Measurements from ENCODE around the gene HNRNPAB.
"Not testable (repeated sequence)": the region's sequence is repeated elsewhere in the genome, so short reads cannot be mapped to it uniquely, and the experiment has no call there.

Gene HNRNPAB

DNA sequence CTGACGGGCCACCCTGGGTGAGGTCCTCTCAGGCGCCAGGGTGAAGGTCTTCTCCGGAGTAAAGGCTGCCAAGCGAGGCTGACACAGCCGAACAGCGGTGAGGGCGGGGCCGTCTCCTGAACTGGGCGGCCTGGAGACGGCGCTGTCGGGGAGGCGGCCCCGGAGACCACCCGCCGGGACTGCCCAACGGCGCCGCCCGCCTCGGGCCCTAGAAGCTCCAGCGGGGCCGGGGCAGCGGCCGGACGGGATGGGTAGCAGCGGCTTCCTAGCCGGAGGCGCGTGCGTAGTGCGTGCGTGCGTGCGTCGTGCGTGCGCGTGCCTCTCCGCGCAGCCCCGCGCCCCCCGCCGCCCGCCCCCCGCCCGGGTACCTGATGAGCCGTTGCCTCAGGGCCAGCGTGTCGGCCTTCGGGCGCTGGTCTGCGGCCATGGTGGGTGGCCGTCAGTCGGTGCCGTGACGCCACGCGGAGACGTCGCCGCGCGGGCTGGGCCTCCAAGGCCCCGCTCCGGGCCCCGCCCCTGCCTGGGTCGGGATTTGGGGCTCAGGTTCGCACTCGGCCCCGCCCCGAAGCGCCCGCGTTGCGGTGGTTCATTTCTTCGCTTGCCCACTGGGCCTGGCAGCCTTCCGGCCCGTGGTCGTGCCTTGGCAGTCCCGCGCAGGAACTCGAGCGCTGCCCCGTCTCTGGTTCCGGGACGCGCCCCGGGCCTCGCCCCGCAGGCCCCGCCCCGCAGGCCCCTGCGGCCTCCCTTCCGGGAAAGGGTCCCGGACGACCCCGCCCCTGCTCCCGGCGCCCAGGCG is 28.0 kb downstream of the HNRNPAB start, which contains the start of gene PHYKPL:
Gene PHYKPL, minus strand, starts transcription at position 679 of the 796 bp plus-strand sequence. Its CDS starts 252 bp downstream, at position 427.
- peak; percentile 51 for DNase-seq

DNA sequence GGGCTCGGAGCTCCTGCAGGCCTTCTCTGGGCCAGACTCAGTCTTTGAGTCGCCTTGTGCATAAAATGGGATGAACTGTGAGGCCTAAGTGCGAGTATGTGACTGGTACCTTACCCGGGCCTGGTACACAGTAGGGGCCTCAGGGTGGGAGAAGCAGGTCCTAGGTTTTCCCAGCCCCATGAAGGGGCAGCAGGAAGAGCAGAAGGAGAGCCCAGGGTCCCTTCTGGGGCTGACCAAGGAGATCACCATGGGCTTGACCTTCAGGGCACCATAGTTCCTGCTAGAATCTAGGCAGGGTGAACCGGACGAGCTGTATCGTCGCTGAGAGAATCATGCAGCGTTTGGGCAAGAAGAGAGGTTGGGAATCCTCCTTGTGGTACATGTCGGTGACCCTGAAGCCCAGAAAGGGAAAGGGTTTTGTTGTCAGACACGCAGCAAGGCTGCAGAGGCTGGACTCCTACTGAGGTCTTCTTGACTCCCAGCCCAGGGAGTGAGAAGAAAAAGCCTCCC is 28.6 kb downstream of the HNRNPAB start:
- DNase-seq, result no peak

DNA sequence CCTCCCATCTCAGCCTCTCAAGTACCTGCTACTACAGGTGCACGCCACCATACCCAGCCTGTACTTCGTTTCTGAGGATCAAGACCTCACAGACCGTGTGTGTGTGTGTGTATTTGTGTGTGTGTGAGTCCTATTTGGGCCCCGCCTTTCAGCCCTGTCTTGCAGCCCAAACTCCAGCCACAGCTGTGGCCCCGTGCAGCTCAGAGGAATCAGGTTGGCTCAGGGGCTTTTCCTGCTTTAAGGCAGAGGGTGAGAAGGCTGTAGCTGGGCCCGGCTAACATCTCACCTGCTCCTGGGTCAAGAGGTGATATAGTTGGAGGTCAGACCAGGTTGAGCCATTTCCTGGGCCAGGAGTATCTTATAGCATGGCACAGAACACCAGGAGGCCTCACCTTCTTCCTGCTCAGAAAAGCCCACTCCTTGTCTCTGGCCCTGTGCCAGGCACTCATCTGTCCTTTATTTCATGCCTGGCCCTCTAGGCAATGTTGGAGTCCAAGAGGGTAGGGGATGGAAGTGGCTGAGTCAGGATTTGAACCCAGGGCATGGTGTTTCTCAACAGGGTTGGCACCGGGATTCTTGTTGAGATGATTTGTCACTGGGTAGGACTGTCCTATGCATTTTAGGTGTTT is 29.9 kb downstream of the HNRNPAB start:
- no peak for DNase-seq

DNA sequence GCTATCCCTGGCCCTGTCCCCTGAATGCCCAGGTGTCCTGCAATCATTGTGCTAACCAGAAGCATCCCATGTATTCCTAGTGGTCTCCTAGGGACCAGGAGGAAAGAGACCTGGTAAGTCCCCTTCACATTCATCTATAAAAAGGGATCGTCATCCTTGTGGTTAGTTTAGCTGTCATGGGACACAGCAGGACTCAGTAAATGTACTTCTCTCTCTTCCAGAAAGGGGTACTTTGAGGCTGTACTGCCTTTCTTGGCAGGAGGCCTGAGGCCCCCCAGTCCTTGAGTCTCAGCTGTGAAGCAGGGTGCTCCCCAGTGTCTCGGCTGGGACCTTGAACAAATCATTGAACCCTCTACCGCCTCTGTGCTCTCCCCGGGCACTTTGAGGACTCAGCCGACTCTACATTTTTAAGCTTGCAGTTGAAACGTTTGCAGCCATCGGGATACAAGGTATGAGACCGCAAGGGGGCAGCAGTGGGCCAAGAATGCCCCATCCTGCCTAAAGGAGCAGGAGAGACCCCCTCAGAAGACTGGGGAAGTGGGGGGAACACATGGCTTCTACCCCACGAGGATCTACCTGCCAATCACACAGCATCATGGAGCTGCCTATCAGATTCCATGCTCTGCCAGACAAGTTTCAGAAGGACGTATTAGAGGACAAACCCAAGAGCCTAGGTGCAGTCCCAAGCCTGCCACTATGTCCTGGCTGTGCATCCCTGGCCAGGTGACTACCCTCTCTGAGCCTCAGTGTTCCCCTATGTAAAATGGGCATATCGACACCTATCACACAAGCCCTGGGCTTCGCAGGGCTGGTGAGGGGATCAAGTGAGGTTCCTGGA is 30.6 kb downstream of the HNRNPAB start:
- peak; percentile 17 for DNase-seq

DNA sequence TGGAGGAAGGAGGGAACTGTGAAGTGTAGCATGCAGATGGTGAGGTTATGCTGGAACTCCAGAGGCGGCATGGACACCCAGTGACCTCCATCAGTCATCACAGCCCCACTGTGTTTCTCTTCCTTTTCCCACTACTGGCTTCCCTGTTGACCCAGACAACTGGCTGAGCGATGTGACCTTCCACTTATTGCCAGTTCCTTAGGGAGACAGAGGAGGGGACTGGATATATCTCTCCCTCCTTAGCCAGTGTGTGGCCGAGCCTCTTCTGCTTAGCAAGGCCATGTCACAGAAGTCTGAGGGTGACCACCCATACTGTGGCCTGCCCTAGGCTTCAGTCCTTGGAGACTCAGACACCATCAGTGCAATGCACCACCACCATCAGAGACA is 31.2 kb downstream of the HNRNPAB start:
- no peak for DNase-seq

DNA sequence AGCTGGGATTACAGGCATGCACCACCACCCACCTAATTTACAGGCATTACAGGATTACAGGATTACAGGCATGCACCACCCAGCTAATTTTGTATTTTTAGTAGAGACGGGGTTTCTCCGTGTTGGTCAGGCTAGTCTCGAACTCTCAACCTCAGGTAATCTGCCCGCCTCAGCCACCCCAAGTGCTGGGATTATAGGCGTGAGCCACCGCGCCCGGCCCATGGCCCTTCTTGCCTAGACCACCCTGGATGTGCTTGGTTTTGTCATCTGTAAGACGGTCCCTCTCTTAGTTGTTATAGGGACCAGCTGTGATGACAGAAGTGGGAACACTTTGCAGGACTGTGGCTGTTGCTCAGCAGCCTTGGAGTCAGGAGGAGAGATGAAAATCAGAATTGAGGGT is 31.8 kb downstream of the HNRNPAB start:
- no peak for DNase-seq

DNA sequence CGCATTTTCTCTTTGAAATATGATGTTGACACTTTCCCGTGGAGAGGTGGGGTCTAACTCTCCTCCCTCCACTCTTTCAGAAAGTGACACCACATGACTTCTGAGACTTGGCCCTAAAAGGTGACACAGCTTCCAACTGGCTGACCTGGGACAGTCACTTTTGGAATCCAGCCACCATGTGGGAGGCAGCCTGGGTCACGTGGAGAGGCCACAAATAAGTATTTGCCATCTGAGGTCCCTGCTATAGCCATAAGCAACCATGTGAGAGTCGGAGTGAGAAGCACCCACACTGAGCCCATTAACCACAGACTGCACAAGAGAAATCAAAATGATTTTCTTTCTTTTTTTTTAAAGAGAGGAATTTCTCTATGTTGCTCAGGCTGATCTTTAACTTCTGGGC is 32.3 kb downstream of the HNRNPAB start:
- DNase-seq, result no peak

DNA sequence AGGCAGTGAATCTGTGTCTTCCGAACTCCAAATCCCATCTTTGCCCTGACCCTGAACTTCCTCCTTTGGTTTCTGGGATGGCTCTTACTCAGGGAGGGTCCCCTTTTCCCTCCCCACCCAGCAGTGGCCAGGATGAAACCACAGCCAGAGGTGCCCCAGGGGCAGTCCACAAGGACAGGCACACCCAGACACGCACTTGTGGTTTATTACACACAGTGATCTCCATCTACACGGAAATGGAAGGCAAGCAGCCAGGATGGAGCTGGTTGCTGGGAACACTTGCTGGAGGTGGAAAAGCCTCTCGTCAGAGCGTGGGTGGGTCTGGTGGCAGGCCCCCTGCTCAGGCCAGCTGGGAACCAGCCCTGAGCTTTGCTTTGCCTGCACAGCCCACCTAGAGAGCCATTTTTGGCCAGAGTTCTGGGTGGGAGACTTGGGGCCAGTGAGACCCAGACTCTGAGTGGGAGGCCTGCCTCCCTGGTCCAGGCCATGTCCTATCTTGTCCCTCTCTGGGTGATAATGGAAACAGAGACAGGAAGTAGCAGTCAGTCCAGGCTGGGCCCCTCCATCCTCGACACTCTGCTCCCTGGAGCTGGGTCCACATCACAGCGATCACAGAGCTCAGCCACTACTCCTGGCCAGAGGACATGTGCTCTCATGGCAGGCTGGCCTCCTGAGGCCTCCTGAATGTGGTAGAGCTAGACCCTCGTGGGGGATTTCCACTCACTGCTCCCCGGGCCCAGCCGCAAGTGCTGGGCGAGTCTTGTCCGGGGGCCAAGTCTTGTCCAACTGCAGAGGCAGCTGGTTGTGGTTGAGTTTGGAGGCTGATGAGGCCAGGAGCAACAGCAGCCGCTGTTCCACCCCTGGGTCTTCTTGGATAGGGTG is 33.3 kb downstream of the HNRNPAB start:
- no peak for DNase-seq

DNA sequence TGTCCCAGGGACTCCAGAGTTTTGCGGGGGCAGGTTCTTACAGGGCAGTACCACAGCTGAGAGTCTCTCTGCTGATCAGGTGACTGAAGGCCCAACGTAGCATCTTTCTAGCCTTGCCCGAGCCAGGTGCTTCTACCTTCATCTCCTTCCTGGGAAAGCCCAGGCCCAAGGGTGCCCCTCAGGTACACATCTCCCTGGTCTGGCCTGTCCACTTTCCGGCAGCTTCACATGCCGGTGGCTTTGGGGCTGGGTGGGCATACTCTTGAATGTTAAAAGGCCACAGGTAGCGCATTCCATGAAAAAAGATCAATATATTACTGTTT is 33.9 kb downstream of the HNRNPAB start:
- DNase-seq, result no peak

DNA sequence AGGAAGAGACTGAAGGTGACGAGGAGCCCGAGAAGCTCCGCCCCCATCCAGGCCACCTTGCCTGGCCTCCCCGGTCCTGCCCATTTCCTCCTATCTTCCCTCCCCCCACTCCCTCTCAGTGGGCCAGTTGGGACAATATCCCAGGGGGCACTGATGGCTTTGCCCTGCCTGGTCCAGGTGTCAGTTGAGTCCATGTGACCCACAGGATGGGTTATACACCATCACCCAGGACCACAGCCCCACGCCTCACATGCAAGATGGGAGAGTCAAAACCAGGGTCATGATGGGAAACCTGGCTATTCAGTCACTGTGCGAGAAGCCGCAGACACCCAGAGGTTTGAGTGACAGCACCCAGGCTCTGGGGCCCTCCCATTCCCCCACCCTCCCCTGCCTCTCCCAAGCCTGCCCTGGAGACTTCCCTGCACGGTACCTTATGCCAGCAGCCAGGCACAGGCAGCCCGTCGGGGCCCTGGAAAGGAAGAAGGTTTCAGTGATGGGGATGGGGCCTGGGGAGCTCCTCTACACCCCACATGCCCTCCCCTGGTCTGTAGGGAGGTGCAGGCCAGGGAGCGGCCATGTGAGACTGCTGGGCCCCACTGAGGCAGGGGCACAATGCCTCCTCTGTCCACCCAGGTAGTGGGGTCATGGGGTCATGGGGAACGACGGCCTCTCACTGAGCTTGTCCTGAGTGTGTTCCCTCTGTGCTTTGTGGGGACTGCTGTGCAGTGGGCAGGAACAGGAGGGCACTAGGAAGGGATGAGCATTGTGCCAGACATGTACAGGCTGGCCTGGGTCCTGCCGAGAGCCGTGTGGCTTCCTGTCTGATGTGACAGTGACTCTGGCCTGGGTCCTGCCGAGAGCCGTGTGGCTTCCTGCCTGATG is 34.6 kb downstream of the HNRNPAB start:
- DNase-seq, result no peak

DNA sequence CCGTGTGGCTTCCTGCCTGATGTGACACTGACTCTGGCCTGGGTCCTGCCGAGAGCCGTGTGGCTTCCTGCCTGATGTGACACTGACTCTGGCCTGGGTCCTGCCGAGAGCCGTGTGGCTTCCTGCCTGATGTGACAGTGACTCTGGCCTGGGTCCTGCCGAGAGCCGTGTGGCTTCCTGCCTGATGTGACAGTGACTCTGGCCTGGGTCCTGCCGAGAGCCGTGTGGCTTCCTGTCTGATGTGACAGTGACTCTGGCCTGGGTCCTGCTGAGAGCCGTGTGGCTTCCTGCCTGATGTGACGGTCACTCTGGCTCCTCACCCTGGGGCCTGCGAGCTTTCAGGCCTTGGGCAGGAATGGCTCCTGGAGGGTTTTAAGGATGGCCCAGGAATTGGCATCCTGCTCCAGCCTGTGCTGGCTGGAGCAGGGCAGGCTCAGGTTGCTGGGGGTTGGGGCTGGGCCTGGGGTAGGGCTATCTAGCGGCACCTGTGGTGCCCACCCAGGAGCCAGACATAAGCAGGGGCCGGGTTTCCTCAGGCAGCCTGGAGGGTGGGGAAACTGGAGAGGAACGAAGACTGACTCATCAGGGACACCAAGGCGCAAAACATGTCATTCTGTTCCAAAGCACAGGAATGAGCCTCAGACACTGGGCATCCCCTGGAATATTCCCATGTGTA is 35.4 kb downstream of the HNRNPAB start:
- not testable (repeated sequence) for DNase-seq

DNA sequence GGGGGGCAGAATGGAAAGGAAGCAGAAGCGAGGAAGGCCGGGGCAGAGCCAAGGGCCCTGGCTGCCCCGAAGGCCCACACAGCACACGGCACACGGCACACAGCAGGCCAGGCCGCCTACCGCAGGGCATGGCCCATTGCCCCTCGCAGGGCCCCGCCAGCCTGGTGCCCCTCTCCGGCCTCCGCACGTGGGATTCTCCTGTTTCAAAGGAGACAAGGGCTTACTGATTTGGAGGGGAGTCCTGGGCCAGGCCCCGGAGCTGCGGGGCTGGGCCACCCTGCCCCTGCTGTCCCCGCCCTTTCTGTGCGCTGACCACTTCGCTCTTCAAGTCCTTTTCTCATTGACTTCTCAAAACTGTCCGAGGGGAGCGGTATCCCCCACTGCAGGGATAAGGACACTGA is 36.0 kb downstream of the HNRNPAB start:
- DNase-seq, result no peak

DNA sequence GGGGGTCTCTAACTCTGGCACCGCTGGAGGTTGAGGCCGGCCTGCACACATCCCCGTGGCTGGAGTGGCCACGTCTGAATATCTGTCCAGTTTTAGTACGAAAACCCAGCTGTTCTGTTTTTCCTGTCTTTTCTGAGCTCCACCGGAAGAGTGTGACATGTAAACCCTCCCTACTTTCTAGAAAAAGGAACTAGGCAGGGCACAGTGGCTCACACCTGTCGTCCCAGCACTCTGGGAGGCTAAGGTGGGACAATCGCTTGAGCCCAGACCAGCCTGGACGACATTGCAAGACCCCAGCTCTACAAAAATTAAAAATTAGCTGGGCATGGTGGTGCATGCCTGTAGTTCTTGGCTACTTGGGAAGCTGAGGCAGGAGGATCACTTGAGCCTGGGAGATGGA is 36.4 kb downstream of the HNRNPAB start:
- no peak for DNase-seq

DNA sequence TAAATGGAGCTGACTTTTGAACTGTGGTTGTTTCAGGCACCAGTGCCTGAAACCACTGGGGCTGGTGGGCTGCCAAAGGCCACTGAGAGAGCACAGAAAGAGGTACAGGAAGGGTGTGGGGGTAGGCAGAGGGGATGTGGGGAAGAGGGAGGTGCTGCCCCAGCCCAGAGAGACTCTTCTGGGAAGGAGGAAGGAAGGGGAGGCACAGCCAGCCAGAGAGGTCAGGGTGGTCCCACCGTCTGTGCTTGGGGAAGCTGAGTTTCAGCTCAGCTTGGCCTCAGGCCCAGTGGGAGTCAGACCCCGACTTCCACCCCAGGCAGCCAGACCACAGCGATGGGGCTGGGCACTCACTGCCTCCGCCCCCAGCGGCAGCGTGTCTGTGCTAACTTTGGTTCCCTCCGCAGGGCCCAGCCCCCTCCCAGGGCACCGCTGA is 36.9 kb downstream of the HNRNPAB start:
- no peak for DNase-seq

DNA sequence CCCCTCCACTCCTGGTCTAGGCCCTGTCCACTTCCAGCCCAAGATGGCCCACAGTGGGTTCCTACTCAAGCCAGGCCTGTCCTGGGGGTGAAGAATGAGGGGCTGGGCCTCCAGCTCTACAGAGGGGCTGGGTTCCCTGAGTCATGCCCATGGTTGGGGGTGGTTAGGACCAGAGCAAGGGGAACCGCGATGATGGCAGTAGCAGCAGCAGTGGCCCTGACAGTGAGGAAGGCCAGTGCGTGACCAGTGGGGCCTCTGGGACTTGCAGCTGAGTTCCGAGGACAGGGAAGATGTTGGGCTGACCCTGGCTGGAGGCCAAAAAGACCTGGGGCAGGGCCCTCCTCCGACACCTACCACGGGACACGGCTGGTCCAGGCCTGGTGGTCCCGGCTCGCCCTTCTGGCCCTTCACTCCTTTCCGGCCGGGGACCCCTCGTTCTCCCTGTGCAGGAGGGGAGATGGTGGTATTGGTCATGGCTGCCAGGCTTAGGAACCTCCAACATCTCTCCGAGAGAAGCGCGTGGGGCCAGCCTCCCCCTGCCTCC is 37.4 kb downstream of the HNRNPAB start:
- DNase-seq, result no peak

DNA sequence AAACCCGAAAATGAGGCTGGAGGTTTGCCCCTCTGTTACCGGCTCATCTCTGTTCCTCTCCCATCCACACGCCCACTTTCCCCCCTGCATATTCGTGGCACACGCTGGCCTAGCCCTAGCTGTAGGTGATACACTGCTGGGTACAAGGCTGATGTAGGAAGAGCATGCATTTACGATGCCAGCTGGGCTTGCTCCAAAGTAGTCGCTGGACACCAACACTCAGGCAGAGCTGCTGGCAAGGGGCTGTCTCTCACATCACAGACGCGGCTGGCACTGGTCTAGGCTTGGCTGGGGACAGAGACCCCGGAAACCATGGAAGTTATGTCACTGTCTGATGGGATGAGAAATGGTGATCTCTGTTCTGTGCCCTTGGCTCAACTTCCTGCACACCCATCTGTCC is 38.1 kb downstream of the HNRNPAB start:
- no peak for DNase-seq

DNA sequence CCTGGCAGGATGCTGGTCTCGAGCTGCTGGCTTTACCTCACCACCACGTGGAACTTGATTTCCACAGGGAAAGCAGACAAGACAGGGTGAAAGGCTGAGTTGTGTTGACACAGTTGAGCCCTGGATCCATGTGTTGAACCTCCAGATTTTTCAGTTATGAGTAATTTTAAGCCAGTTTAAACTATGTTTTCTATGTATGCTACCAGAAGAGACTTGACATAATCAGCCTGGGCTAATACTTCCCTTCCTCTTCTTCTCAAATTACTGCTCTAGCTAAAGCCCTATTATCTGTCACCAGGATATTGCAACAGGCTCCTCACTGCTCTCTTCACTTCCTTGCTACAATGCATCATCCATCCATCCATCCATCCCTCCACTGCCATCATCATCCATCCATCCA is 40.2 kb downstream of the HNRNPAB start:
- DNase-seq, result no peak

DNA sequence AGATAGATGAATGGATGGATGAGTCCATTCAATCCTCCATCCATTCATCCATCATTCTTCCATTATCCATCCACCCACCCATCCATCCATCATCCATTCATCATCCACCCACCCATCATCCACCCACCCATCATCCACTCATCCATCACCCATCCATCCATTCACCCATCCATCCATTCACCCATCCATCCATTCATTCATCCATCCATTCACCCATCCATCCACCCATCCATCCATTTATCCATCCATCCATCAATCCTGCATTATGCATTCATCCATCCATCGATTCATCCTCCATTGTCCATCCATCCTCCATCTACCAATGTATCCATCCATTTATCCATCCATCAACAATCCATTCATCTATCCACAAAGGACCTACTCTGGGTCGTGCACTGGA is 41.1 kb downstream of the HNRNPAB start:
- no peak for DNase-seq

DNA sequence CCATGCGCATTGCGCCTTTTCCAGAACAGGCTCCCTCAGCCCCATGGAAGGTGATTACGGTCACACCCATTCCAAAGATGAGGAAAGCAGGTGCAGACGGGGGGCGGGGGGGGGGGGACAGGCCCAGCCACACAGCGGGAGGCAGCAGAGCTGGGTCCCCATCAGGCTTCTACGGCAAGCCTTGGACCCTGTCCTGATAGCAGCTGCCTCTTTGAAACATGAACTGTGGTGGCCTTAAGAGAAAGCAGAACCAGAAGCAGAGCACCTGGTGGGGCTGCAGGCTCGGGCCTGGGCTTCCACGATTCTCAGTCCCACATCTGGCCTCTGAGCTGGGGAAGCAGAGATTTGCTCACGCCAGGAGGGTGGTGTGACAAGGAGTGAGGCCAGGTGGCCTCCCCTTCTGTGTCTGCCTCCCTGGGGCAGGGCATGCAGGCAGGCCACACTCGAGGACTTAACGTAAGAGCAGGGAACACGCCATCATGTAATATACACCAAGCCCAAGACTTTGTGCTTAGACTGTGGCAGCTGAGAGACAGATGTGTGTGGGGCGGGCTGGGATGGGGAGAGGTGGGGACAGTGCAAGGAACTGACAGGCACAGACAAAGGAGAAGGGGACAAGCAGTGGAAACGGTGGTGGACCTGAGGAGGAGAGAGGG is 42.4 kb downstream of the HNRNPAB start:
- no peak for DNase-seq
